HG03442 (cell line): Measurements from ENCODE around the gene KRTAP1-3.
"Not testable (repeated sequence)": the region's sequence is repeated elsewhere in the genome, so short reads cannot be mapped to it uniquely, and the experiment has no call there.

Experiments
- ATAC-seq: cut with Tn5 transposase; IDR thresholded peaks from one replicate; pipeline ENCODE4 v1.9.1; 2021; ENCODE audit warnings: mild to moderate bottlenecking, moderate library complexity; ENCODE audit not compliant: unreplicated experiment

The KRTAP1-3 gene

DNA sequence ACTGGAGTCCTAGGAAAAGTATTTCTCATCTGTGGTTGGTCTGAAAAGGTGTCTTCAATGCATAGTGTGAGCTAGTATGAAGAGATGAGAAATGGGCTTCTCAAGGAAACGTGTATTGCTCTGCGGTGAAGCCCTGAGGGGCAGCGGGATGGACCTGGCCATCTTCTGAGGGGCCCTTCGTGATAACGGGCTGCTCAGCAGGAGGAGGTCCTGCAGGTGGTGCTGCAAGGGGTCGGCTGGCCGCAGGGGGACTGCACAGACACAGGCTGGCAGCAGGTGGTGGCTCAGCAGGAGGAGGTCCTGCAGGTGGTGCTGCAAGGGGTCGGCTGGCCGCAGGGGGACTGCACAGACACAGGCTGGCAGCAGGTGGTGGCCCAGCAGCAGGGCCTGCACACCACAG, 19.9 kb upstream of the KRTAP1-3 start:
- not testable (repeated sequence) for ATAC-seq

DNA sequence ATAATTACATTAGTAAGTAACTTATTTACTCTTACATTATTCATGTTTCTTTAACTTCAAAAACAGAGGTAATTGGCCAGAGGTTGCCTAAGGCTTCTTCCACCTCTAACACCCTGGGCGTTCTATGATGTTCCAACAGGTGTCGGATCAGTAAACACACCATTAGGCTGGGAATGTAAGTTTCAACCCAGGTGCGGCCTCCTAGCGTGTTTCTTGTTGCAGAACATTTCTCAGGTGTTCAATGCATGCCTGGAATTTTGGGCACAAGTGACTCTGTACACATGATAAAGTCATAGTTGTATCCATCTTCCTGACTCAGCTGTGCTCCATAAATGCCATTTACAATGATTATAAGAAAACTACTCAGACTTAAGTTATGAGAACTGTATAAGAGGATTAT, 19.4 kb upstream of the KRTAP1-3 start:
- ATAC-seq: no peak

DNA sequence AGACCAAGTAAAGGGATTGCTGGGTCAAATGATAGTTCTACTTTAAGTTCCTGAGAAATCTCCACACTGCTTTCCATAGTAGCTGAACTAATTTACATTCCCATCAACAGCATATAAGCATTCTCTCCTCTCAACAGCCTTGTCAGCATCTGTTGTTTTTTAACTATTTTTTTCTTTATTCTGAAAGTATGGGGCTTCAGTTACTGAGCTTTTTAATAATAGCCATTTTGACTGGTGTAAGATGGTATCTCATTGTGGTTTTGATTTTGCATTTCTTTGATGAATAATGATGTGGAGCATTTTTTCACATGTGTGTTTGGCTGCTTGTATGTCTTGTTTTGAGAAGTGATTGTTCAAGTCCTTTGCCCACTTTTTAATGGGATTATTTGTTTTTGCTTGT, 17.9 kb upstream of the KRTAP1-3 start:
- ATAC-seq: no peak

DNA sequence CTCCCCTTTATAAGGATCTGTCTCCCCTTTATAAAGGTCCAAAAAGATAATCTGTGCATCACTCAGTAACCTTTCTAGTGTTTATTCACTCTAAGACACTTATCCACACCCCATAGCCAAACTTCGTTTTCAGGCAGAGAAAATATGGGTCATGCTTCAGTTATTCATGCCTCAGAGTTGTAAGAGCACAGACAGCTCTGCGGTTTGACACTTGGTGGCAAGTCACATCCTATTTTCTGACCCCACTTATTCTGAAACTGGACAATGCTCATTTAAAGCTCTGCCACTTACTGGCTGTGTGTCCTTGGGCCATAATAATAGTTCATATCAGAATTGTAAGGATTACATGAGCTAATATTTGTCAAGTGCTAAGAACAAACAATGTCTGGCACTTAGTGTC, 14.4 kb upstream of the KRTAP1-3 start:
- ATAC-seq: no peak

DNA sequence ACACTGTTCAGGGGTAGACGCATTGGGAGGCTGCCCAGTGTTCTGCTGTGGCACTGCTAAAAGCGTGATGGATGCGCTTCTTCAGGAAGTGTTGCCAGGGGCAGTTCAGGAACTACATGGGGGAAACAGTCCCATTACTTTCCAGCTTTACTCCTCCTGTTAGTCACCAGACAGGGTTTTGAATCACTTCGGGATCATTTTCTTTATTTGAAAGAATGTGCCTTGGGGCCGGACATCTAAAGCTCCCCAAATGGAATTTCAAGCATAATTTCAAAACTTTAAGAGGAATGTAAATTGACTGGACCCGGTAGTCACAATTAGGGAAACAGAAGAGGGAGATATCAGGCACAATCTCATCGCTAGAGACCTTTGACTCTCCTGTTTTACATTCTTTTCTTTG, 13.8 kb upstream of the KRTAP1-3 start:
- no peak for ATAC-seq

DNA sequence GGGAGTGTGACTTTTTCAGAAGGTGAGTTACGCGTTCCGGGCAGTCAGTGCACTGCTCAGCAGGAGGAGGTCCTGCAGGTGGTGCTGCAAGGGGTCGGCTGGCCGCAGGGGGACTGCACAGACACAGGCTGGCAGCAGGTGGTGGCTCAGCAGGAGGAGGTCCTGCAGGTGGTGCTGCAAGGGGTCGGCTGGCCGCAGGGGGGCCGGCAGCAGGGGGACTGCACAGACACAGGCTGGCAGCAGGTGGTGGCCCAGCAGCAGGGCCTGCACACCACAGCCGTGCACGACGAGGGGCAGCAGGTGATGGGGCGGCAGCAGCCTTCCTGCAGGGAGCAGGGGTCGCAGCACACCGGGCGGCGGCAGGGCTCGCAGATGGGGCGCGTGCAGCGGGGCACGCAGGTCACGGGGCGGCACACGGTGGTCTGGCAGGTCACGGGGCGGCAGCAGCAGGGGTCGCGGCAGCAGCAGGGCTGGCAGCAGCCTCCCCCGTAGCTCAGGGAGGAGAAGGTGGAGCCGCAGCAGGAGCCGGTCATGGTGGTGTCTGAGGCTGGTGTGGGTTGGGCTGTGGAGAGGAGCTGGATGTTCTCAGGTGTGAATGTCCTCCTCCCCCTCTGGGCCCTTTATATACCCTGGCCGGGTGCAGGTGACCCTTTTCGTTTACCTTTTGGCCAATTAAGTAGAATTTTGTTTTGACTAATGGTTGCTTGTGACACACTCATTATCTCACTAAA, 12.2 kb upstream of the KRTAP1-3 start, which contains the start of gene KRTAP2-1:
KRTAP2-1 (minus strand) TSS at position 582 of the 731 bp plus-strand sequence; CDS start at position 533, 49 bp downstream.
- not testable (repeated sequence) for ATAC-seq

DNA sequence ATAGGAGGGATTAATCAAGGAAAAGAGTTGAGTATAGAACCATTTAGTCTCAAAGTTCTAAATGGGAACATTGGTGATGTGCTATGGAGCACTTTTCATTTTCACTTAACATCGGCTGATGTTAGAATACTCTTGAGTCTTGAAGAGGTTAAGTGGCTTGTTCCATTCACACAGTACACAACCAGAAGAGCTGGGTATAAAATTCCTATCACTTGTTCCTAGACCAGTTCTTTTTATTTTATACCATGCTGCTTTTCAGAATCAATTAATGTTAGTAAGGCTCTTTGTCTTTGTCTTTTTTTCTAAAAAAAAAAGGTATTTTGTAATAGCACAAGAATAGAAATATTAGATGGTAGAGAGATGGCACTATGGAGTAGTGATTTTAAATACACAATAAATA, 8.3 kb upstream of the KRTAP1-3 start:
- no peak for ATAC-seq

DNA sequence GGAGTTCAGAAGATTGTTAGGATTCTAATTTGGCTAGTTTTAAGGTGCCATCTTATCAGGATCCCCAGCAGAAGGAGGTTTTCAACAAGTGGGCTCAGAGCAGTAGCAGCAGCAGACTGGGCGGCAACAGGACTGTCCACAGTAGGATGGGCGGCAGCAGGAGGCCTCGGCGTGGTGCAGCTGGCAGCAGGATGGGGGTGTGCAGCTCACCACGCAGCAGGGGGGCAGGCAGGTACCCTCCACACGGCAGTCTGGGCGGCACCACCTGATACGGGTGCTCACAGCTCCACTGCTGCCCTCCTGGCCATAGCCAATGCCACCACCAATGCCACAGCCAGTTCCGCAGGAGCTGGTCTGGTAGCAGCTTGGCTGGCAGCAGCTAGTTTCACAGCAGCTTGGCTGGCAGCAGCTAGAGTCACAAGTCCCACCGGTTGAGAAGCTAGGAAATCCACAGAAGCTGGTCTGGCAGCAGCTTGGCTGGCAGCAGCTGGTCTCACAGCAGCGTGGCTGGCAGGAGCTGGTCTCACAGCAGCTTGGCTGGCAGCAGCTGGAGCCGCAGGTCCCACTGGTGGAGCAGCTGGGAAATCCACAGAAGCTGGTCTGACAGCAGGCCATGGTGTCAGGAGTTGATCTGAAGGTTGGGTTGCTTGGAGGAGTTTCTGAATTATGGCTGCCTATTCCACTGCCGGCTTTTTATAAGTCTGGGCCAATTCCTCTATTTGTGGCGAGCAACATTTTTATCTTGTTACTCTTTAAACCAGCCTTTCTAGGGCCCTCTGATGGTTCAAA, 6.3 kb upstream of the KRTAP1-3 start, which contains the start of gene KRTAP1-1:
KRTAP1-1 (minus strand) TSS at position 668 of the 789 bp plus-strand sequence; CDS start at position 615, 53 bp downstream.
- not testable (repeated sequence) for ATAC-seq

DNA sequence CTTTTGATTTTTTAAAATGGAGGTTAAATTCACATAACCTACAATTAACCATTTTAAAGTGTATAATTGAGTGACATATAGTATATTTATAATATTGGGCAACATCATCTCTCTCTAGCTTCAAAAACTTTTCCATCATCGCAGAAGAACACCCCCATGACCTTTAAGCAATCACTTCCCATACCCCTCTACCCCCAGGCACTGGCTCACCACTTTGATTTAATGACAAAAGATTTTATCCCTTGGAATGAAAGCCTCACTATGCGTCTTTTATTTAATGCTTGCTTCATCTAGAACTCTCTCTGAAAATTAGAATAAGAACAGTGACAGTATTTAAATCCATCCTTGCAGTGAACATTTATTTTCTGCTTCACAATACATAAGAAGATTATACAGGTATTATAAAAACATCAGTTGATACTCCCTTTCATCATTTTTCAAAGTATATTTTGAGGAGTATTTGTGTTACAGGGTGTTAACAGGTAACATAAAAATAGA, 3.2 kb upstream of the KRTAP1-3 start:
- ATAC-seq: no peak

DNA sequence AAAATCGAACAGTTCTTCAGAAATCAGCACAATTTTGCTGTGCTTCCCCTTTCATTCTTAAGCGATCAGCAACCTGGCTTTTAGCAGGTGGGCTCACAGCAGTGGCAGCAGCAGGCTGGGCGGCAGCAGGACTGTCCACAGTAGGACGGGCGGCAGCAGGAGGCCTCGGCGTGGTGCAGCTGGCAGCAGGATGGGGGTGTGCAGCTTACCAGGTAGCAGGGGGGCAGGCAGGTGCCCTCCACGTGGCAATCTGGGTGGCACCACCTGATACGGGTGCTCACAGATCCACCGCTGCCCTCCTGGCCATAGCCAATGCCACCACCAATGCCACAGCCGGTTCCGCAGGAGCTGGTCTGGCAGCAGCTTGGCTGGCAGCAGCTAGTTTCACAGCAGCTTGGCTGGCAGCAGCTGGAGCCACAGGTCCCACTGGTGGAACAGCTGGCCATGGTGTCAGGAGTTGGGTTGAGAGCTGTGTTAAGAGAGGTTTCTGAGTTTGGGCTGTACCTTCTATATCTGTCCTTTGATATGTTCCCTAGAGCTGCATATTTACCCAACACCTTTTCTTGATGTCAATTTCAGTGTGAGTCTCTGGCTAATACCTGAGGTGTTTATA, 4.9 kb downstream of the KRTAP1-3 start, which contains the start of gene KRTAP1-4:
KRTAP1-4 (minus strand) TSS at position 563 of the 613 bp plus-strand sequence; CDS start at position 446, 117 bp downstream.
- no peak for ATAC-seq

DNA sequence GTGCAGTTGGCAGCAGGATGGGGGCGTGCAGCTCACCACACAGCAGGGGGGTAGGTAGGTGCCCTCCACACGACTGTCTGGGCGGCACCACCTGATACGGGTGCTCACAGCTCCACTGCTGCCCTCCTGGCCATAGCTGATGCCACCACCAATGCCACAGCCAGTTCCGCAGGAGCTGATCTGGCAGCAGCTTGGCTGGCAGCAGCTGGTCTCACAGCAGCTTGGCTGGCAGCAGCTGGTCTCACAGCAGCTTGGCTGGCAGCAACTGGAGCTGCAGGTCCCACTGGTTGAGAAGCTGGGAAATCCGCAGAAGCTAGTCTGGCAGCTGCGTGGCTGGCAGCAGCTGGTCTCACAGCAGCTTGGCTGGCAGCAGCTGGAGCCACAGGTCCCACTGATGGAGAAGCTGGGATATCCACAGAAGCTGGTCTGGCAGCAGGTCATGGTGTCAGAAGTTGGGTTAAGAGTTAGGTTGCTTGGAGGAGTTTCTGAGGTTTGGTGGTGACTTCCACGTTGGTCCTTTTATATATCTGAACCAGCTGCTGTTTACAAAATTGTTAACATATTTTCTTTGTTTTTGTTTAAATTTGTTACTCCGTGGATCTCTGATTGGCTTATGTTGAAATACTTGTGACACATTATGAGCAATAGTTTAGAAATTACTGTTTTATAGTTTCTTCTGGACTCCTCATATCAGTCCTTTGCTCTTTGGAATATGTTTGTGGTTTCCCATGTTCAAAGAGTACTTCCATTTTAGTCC, 7.8 kb downstream of the KRTAP1-3 start, which contains the start of gene KRTAP1-5:
KRTAP1-5 (minus strand) TSS at position 494 of the 757 bp plus-strand sequence; CDS start at position 441, 53 bp downstream.
- ATAC-seq: no peak

DNA sequence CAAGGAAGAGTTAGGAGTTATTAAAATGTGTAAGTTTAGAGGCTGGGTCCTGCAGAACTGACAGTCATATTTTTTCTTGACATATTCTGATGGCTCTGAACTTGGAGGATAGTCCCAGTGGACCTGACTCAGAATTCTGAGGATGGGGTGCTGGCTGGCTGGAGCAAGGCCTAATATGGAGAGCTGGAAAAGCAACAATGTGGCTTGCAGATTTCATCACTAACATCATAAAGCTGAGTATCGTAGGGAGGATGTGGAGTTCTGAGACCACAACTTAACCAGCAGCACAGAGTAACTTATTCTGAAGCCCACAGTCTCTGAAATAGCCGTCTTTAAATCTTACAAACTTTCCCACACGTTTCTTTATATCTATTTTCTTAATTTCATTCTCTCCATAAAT, 10.0 kb downstream of the KRTAP1-3 start:
- ATAC-seq: no peak

DNA sequence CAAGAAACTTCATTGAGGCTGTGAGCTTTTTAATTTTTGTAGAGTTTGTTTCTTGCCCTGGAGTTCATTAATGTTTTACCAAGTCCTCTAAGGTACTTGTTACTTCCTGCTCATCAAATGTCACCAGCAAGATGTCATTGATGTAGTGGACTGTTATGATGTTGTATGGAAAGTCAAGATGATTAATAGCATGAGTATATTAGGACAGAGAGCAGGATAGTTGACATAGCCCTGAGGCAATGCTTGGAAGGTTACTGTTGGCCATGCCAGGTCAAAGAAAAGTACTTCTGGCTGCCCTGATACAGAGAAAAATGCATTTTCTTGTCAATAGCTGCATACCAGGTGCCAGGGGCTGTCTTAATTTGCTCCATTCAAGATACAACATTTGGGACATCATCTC, 14.3 kb downstream of the KRTAP1-3 start:
- ATAC-seq: no peak

DNA sequence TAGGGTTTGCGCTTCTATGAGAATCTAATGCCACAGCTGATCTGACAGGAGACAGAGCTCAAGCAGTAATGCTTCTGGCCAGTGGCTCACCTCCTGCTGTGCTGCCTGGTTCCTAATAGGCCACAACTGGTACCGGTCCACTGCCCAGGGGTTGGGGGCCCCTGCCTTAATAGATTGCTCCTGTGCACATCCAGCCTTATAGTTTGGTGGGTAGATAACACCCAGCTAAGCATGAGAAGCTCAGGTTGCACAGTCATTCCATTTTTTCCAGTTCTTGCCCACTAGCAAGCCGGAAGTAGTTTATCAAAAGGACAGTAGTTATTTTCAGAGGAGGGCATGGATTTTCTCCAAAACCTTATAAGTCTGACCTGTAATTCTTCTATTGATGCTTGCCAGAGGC, 15.3 kb downstream of the KRTAP1-3 start:
- ATAC-seq: no peak

DNA sequence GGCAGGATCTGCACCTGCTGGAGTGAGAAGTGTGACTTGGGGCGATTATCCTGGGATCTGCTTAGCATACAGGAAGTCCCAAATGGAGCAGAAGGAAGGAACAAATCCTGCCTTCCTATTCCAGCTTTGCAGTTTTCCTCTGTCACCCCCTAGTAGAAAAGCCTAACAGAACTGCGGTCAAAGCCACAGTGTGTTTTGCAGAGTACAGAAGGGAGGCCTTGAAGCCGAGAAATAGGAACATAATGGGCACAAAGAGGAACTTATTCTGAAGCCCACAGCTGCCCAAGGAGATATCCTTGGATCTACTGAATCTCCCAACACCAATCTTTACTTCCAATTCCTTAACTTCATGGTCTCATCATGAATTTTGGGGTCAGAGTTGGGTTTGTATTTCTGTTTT, 16.1 kb downstream of the KRTAP1-3 start:
- no peak for ATAC-seq

DNA sequence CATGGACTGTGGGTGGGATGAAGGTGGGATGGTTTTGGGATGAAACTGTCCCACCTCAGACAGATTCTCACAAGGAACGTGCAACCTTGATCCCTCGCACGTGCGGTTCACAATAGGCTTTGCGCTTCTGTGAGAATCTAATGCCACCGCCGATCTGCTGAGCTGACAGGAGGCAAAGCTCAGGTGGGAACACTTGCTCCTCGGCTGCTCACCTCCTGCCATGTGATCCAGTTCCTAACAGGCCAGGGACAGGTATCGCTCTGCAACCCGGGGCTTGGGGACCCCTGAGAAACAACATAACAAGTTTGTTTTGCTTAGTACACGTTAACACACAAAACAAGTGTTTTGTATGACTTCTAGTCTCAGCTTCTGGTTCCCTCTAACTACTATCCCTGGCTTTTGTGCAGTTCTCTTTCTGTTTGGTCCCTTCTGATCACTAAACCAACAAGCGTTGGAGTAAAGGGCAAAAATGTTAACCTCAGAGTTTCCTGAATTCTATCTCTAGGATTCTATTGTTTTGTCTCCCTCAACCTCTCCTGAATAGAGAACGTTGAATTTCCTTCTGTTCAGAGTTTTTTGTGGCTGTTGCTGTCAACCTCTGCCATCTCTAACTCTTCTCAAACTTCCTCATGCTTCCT, 18.0 kb downstream of the KRTAP1-3 start:
- ATAC-seq: no peak

DNA sequence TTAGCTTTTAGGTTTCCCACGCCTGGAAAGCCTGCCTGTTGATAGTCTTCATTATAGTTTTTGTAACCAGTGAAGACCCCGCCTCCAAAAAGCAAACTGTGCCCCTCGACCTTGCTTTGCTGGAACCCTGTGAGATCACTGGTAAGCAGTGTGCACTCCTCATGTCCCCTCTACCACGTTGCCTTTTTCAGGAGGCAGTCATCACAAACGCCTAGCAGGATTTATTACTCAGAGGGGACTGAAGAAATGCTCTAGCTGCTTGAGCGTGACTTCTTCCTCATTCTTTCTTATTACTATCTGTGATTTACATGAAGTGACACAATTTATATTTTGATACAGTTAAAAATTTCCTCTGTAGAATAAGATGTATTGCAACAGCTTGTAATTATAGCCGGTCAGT, 19.2 kb downstream of the KRTAP1-3 start:
- ATAC-seq: no peak

DNA sequence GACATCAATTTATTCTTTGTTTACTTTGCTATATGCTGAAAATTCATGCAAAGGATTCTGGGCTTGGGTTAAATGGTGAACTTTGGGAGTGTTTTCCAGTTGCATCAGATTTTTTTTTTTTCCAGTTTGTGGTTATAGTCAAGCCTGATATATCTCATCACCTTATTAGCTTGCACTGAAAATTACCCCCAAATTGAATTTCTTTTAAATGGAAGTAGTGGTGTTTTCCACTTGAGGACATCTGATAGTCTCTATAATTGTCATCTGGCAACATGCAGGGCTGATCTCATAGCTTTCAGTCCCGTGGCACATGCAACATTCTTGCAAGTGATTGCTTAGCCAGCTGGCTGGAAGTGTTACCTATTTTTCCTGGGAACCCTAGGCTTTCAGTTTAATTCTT, 21.1 kb downstream of the KRTAP1-3 start:
- no peak for ATAC-seq

DNA sequence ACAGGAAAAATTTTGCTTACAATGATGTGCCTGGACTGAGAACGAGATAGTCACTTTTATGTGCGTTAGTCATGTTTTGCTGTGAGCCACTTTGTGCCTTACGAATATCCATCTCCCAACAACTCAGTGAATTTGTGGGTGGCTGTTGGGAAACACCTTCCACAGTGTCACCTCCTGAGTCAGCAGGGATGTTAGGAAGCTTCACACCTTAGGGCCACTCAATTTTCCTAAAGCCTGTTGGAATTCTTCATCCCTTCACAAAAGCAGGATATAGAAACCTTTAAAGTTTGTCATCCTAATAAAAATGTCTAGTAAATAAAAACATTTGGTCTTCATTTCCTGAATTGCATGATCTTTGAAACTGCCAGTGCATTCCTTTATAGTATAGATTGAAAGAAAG, 21.5 kb downstream of the KRTAP1-3 start:
- no peak for ATAC-seq
